ENCODE measurements around the gene SLC38A10.

- TF ChIP-seq CTCF (IDR thresholded peaks at IDR 0.05) (no peak), POLR2A (IDR thresholded peaks at IDR 0.05) (no peak)
These were observed 96.2 kb downstream of the SLC38A10 start for GRCh38 chr17:81198826-81199481.
